RWPE1 (cell line): ENCODE measurements around the gene CDK6.
A peak's percentile ranks its signal among the peaks of the same experiment; 100 is the strongest.

Experiments used
- CTCF ChIA-PET: fragments of 350-600 bp; sonication (Branson Sonifier 250); formaldehyde crosslinking; extraction: SDS; loops from one replicate; lab custom pipeline; 2021; lab: Yijun Ruan, JAX
- POLR2A ChIA-PET: fragments of 400-600 bp; formaldehyde crosslinking; extraction: SDS; loops from one replicate; lab custom pipeline; 2020; ENCODE audit warnings: antibody characterized with exemption; ENCODE audit not compliant: low non-redundant PET; lab: Yijun Ruan, JAX
- DNase-seq: peaks from one replicate; pipeline ENCODE4 v3.0.0; 2012; ENCODE audit warnings: low spot score
- H3K27ac ChIP-seq: fragments of 450-650 bp; 2 replicates; pipeline ENCODE4 v1.5.1; 2017
- TF ChIP-seq, protein P1 (sequence below): fragments of 450-650 bp; conservative IDR thresholded peaks from 2 replicates; pipeline ENCODE4 v1.5.1; 2017; ENCODE audit warnings: low read depth, mild to moderate bottlenecking

Gene CDK6

DNA sequence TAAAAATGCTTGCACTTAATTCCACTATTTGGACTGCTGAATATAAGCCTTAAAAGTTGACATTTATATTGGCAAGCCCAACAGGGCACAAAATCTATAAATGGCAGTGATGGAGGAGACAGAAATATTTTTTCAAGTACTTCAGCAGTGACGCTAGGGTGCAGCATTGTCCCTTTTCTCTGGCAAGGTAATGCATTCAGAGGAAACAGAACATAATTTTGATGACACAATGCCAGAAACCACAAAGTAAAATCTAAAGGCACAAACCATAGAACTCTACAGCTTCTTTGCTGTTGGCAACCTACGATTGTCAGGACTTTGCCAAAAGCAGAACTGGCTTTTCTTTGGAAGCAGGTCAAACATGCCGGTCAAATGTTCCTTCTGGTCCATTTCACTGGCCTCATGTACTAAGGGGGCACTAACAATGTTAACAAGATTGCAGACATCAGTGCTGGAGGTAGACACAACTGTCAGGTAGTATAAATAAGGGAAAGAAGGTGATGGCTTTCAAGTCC, 215.3 kb downstream of the CDK6 start:
- DNase-seq, result peak; percentile 41
- TF ChIP-seq, protein P1, sequence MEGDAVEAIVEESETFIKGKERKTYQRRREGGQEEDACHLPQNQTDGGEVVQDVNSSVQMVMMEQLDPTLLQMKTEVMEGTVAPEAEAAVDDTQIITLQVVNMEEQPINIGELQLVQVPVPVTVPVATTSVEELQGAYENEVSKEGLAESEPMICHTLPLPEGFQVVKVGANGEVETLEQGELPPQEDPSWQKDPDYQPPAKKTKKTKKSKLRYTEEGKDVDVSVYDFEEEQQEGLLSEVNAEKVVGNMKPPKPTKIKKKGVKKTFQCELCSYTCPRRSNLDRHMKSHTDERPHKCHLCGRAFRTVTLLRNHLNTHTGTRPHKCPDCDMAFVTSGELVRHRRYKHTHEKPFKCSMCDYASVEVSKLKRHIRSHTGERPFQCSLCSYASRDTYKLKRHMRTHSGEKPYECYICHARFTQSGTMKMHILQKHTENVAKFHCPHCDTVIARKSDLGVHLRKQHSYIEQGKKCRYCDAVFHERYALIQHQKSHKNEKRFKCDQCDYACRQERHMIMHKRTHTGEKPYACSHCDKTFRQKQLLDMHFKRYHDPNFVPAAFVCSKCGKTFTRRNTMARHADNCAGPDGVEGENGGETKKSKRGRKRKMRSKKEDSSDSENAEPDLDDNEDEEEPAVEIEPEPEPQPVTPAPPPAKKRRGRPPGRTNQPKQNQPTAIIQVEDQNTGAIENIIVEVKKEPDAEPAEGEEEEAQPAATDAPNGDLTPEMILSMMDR, result peak; percentile 92
- CTCF ChIA-PET, result interaction anchor here (0.5 to 2.4 kb wide), 9 partner anchors 9 to 366 kb away, joined by 3 to 18 read pairs (median 3); no protein-coding TSS in a partner anchor
- POLR2A ChIA-PET, result no interaction called here
- H3K27ac ChIP-seq, result no peak overlapping the region

- ChIA-PET CTCF (interaction anchor here (0.6 kb wide), 2 partner anchors 12 to 42 kb away, joined by 3 read pairs; no protein-coding TSS in a partner anchor), POLR2A (no interaction called here)
- TF ChIP-seq, protein P1, result no peak
- H3K27ac ChIP-seq, result no peak overlapping the region
- DNase-seq, result no peak
These were observed 220.5 kb downstream of the CDK6 start for GRCh38 chr7:92615861-92616260.

DNA sequence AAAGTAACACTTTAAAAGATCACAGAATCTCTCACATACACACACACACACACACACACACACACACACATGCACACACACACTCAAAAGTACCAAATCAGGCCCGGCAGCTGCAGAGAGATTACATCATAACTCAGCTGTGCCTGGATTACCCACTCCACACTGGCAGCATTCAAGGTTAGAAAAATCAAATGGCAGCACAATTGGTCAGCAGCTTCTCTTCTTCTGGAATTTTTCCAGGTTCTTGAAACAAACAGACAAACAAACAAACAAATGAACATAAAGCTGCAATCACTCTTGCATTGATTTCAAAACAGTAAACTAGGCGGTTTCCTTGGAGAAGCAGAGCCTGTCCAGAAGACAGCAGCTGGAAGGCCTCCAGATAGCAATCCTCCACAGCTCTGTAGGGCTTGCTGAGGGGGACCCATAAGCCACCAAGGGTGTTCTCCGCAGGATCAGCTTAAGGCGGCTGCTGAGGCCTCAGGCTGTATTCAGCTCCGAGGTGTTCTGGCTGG, 221.7 kb downstream of the CDK6 start:
- ChIA-PET POLR2A (no interaction called here), CTCF (no interaction called here)
- no peak for DNase-seq
- no peak overlapping the region for H3K27ac ChIP-seq
- TF ChIP-seq, protein P1, result no peak

- DNase-seq, result no peak
- H3K27ac ChIP-seq, result no peak overlapping the region
- POLR2A ChIA-PET, result no interaction called here
- CTCF ChIA-PET, result no interaction called here
- TF ChIP-seq, protein P1, result no peak
These were observed 222.7 kb downstream of the CDK6 start for GRCh38 chr7:92613720-92614119.

GRCh38 chr7:92613214-92613613, 223.2 kb downstream of the CDK6 start:
- ChIA-PET POLR2A (no interaction called here), CTCF (no interaction called here)
- no peak for DNase-seq
- TF ChIP-seq, protein P1, result no peak
- no peak overlapping the region for H3K27ac ChIP-seq

GRCh38 chr7:92612501-92612900, 223.9 kb downstream of the CDK6 start:
- no peak for DNase-seq
- CTCF ChIA-PET, result no interaction called here
- H3K27ac ChIP-seq, result no peak overlapping the region
- POLR2A ChIA-PET, result no interaction called here
- TF ChIP-seq, protein P1, result no peak
